NOMO-1 treated with DMSO at 0.1 percent for 48 hours (cell line): Measurements from ENCODE around the gene REELD1.

Source experiments
- DNase-seq: peaks from one replicate; lab custom pipeline; 2025; ENCODE audit not compliant: unreplicated experiment; lab: John Stamatoyannopoulos, UW

Gene REELD1

GRCh38 chr4:146265950-146266490, 51.7 kb downstream of the REELD1 start:
- DNase-seq, result no peak

- no peak for DNase-seq
Measured at GRCh38 chr4:146267826-146268225, 53.5 kb downstream of the REELD1 start.

GRCh38 chr4:146269228-146269653, 54.9 kb downstream of the REELD1 start:
- DNase-seq, result no peak

- DNase-seq, result no peak
Measured at GRCh38 chr4:146271466-146271865, 57.1 kb downstream of the REELD1 start.

GRCh38 chr4:146273204-146273901, 59.0 kb downstream of the REELD1 start:
- no peak for DNase-seq

- DNase-seq, result no peak
Measured at GRCh38 chr4:146274774-146275173, 60.4 kb downstream of the REELD1 start.

- no peak for DNase-seq
Measured at GRCh38 chr4:146275370-146275769, 61.0 kb downstream of the REELD1 start.

GRCh38 chr4:146278986-146279385, 64.6 kb downstream of the REELD1 start:
- no peak for DNase-seq
